GM19397 (cell line): Measurements from ENCODE around the gene SPP1.
"Not testable (repeated sequence)": the region's sequence is repeated elsewhere in the genome, so short reads cannot be mapped to it uniquely, and the experiment has no call there.

Experiments used
- ATAC-seq: cut with Tn5 transposase; IDR thresholded peaks from one replicate; pipeline ENCODE4 v1.9.1; 2021; ENCODE audit warnings: mild to moderate bottlenecking, moderate library complexity; ENCODE audit not compliant: unreplicated experiment

The SPP1 gene

GRCh38 chr4:87975466-87975865 lies at the start of gene SPP1:
Gene SPP1, plus strand, starts transcription at chr4:87975714. Its CDS starts 1,182 bp downstream, at chr4:87976896.
- ATAC-seq = peak; percentile 72

- no peak for ATAC-seq
Observed at GRCh38 chr4:87926554-87927098, 48.9 kb upstream of the SPP1 start.

GRCh38 chr4:87930629-87931028 lies 44.9 kb upstream of the SPP1 start:
- no peak for ATAC-seq

- ATAC-seq = no peak
Observed at GRCh38 chr4:87931932-87932331, 43.6 kb upstream of the SPP1 start.

GRCh38 chr4:87932718-87933141 lies 42.8 kb upstream of the SPP1 start:
- ATAC-seq = no peak

- no peak for ATAC-seq
Observed at GRCh38 chr4:87933337-87933736, 42.2 kb upstream of the SPP1 start.

- ATAC-seq = no peak
Observed at GRCh38 chr4:87934157-87934704, 41.3 kb upstream of the SPP1 start.

GRCh38 chr4:87934973-87935372 lies 40.5 kb upstream of the SPP1 start:
- ATAC-seq = no peak

GRCh38 chr4:87935954-87936353 lies 39.6 kb upstream of the SPP1 start:
- not testable (repeated sequence) for ATAC-seq

GRCh38 chr4:87937523-87937922 lies 38.0 kb upstream of the SPP1 start:
- no peak for ATAC-seq

- no peak for ATAC-seq
Observed at GRCh38 chr4:87938746-87939145, 36.8 kb upstream of the SPP1 start.

- ATAC-seq = no peak
Observed at GRCh38 chr4:87939978-87940690, 35.4 kb upstream of the SPP1 start.

- ATAC-seq = not testable (repeated sequence)
Observed at GRCh38 chr4:87940809-87941208, 34.7 kb upstream of the SPP1 start.

GRCh38 chr4:87941537-87942392 lies 33.7 kb upstream of the SPP1 start:
- ATAC-seq = no peak

- no peak for ATAC-seq
Observed at GRCh38 chr4:87943660-87944149, 31.8 kb upstream of the SPP1 start.

- no peak for ATAC-seq
Observed at GRCh38 chr4:87944967-87945366, 30.5 kb upstream of the SPP1 start.

- no peak for ATAC-seq
Observed at GRCh38 chr4:87946766-87947165, 28.7 kb upstream of the SPP1 start.

GRCh38 chr4:87947381-87948160 lies 27.9 kb upstream of the SPP1 start:
- no peak for ATAC-seq

- ATAC-seq = no peak
Observed at GRCh38 chr4:87949961-87950360, 25.6 kb upstream of the SPP1 start.

GRCh38 chr4:87950493-87950892 lies 25.0 kb upstream of the SPP1 start:
- no peak for ATAC-seq
